GM18511 (cell line): ENCODE data around the gene SLC34A3.
A peak's percentile ranks its signal among the peaks of the same experiment; 100 is the strongest.

ENCODE experiments used
- ATAC-seq: cut with Tn5 transposase; IDR thresholded peaks from one replicate; pipeline ENCODE4 v1.9.1; 2021; ENCODE audit warnings: mild to moderate bottlenecking, moderate library complexity; ENCODE audit not compliant: unreplicated experiment

Gene SLC34A3

GRCh38 chr9:137217276-137218211, 13.2 kb upstream of the SLC34A3 start:
- ATAC-seq, result no peak

DNA sequence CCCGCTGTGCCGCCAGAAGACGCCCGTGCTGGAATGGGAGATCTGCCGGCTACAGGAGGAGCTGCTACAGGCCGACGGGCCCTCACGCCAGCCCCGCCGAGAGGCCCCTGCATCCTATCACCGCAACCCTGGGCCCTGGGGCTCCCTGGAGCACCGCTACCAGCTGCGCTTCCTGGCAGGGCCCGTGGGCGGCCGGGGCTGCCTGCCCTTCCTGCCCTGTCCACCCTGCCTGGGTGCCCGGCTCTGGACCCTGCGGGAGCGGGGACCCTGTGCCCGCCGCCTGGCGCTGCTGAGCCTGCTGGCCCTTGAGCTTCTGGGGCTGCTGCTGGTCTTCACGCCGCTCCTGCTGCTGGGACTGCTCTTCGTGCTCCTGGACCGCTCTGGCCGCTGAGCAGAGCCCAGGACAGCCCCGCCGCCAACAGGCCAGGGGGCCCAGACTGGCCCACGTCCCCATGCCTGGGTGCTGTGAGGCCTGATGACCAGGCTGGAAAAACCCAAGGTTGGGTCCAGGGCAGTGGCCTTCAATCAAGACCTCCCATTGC, 12.4 kb upstream of the SLC34A3 start:
- ATAC-seq, result no peak

- ATAC-seq, result no peak
These were observed 11.9 kb upstream of the SLC34A3 start for GRCh38 chr9:137218754-137219271.

DNA sequence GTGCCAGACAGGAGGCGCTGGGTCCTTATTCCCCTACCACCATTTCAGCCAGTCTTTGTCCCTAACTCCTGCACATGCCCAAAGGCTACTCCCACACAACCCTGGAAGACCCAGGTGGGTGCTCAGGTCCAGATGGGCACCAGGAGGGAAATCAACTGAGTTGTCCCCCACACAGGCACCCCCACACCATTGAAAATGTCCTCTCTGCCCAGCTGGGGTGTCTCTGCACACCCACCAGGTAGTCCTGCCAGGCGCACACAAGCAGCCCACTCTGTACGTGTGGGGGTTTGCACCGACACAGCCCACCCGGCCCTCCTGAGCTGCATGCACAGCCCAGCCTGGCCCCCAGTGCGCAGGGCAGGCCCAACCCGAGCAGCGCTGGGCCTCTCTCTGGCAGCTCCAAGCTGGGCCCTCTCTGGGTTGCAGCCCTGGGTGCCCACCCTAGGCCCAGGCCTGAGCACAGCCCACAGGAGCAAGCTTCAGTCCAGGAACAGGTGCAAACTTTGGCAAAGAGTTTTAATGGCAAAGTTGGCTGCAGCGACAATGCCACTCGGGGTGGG, 10.9 kb upstream of the SLC34A3 start:
- no peak for ATAC-seq

- no peak for ATAC-seq
These were observed 10.2 kb upstream of the SLC34A3 start for GRCh38 chr9:137220317-137221094.

DNA sequence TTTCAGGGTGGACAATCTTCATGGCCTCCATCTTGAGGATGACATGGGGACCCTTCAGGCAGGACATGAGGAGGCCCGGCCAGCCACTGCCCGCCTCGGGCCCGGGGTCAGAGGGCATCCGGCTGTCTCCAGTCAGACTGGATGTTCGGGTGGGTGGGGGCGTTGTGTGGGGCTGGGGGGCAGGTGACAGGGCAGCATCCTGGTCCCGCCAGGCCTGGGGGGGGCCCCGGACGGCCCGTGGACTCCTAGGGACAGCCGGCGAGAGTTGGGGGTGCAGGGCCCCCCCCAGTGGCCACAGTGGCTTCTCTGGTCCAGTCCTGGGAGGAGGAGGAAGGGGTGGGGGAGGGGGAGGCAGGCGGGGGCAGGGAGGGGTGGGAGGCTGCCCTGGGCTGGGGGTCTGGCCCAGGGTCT, 9.6 kb upstream of the SLC34A3 start:
- ATAC-seq, result no peak

GRCh38 chr9:137221506-137222111, 9.1 kb upstream of the SLC34A3 start:
- no peak for ATAC-seq

- no peak for ATAC-seq
These were observed 8.3 kb upstream of the SLC34A3 start, which contains the start of gene RNF208 for GRCh38 chr9:137222190-137223077. Gene RNF208 (minus strand): TSS chr9:137222240. CDS start chr9:137221212, 1,028 bp downstream.

DNA sequence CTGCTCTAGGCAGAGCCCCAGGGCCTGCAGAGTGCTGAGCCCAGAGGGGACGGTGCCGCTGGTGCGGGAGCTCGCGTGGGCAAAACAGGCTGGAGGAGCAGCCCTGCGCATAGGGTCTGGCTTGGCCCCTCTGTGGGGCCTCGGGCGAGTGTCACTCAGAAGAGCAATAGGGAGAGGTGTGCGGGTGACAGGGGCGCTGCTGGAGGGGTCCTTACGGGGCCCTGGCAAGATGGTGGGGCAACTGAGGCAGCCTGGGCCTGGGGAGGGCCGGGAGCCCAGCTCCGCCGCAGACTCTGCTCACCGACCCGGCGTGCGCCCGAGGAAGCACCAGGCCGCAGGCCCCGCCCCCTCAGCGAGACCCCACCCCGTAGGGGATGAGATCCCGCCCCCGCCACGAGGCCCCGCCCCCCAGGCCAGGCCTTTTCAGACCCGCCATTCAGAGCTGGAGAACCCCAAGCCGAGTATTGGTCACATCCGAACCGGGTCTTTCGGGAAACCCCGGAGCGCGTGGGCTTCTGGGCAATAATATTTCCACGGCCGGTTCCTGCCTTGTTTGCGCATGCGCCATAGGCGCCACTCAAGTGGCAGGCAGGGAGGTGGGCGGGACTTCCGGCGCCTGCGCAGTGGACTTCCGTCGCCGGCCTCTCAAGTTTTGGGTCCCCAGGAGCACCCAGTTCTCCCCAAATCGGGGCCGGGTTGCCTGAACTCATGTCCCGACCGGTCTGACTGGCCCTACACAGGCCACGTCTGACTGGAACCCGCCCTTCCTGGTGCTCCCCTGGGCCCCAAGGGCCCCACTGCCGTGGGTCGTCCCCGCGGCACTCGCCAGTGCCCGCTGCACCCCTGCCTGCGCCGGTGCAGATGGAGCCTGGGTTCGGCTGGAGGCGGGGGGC, 7.4 kb upstream of the SLC34A3 start:
- ATAC-seq, result peak; percentile 79

- no peak for ATAC-seq
These were observed 5.6 kb upstream of the SLC34A3 start, which contains the start of gene CYSRT1 for GRCh38 chr9:137224830-137225694. Gene CYSRT1 (plus strand): TSS chr9:137225174. CDS start chr9:137225622, 448 bp downstream.

GRCh38 chr9:137225699-137226331, 4.9 kb upstream of the SLC34A3 start:
- ATAC-seq, result no peak

DNA sequence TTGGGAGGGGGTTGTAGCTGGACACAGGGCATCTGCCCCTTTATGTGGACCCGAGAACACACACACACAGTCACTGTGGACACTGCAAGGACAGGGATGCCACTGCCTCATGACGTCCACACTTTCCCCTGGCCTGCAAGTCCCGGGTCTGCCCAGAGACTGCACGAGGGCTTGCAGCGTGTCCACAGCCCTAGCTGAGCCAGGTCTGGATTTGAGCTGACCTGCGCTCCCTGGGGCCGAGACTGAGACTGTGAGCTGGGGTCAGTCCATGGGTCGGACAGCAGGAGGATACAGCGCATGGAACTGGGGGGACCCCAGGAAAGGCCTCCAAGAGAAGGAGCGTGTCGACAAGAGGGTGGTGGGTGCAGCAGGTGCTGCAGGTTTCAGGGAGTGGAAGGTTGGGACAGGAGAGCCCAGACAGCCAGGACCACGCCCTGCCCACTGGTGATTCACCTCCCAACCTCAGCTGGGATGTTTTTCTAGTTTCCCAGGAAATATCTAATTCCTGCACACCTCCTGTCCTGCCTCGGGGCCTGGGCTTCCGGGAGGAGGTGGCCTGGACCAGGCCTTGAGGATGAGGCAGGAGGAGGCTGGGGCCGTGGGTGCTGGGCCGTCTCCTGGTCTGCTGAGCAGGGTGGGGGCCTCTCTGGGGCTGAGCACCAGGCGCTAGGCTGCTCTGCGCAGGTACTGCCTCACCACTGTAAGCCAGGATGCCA, 4.2 kb upstream of the SLC34A3 start:
- no peak for ATAC-seq

GRCh38 chr9:137227054-137227852, 3.4 kb upstream of the SLC34A3 start, which contains the start of gene RNF224:
Gene RNF224 (plus strand): TSS chr9:137227502. CDS start chr9:137228336, 834 bp downstream.
- no peak for ATAC-seq

- no peak for ATAC-seq
These were observed 2.7 kb upstream of the SLC34A3 start for GRCh38 chr9:137227853-137228505.

GRCh38 chr9:137228506-137228967, 2.2 kb upstream of the SLC34A3 start:
- no peak for ATAC-seq
